IMR-90 (cell line): Measurements from ENCODE around the gene ROS1. TPM values are rescaled to one million over a fixed set of nuclear protein-coding genes. Genes with fewer than 3 reads are reported as not detected.

ENCODE experiments used
- ATAC-seq: fragments of 200-7000 bp; cut with Tn5 transposase; 2 replicates; pipeline ENCODE4 v1.9.1; 2020; ENCODE audit warnings: low read depth, mild to moderate bottlenecking, moderate library complexity
- BruUV-seq: library from RNA; stranded (reverse); fragments of 400-500 nt; replicated peaks from 2 replicates; lab custom pipeline; 2021; lab: Mats Ljungman, UMichigan
- CTCF ChIA-PET: fragments of 300-600 bp; formaldehyde crosslinking; extraction: SDS; loops from one replicate; lab custom pipeline; 2021; ENCODE audit warnings: antibody characterized with exemption; lab: Yijun Ruan, JAX
- POLR2A ChIA-PET: fragments of 300-600 bp; sonication (Branson Sonifier 250); formaldehyde crosslinking; loops from one replicate; lab custom pipeline; 2022; ENCODE audit warnings: antibody characterized with exemption; ENCODE audit not compliant: unreplicated experiment; lab: Charles Lee
- DNase-seq: peaks from one replicate; pipeline ENCODE4 v3.0.0; 2013
- H2AFZ ChIP-seq: replicated peaks from 2 replicates; pipeline ENCODE3; 2013; ENCODE audit warnings: low read length, mild to moderate bottlenecking; ENCODE audit not compliant: poor library complexity
- H2AK5ac ChIP-seq: 2 replicates; pipeline ENCODE4 v1.6.1; 2013; ENCODE audit warnings: low read depth, low read length, inconsistent platforms
- H2AK9ac ChIP-seq: replicated peaks from 2 replicates; pipeline ENCODE3; 2013; ENCODE audit warnings: mild to moderate bottlenecking, low read depth, low read length, moderate library complexity; ENCODE audit not compliant: poor library complexity
- H2BK120ac ChIP-seq: 2 replicates; pipeline ENCODE4 v1.6.1; 2013; ENCODE audit warnings: low read depth, low read length, inconsistent platforms
- H2BK15ac ChIP-seq: 3 replicates; pipeline ENCODE4 v1.6.1; 2013; ENCODE audit warnings: low read depth, low read length, inconsistent platforms
- H2BK20ac ChIP-seq: 2 replicates; pipeline ENCODE4 v1.6.1; 2013; ENCODE audit warnings: low read depth, mild to moderate bottlenecking, inconsistent platforms, low read length, moderate library complexity
- H2BK5ac ChIP-seq: 2 replicates; pipeline ENCODE4 v1.6.1; 2013; ENCODE audit warnings: mild to moderate bottlenecking, low read depth, low read length, inconsistent platforms; ENCODE audit not compliant: poor library complexity, severe bottlenecking
- H3K14ac ChIP-seq: replicated peaks from 2 replicates; pipeline ENCODE4 v1.6.1; 2013; ENCODE audit warnings: low read depth, low read length, inconsistent platforms
- H3K18ac ChIP-seq: 2 replicates; pipeline ENCODE4 v1.6.1; 2013; ENCODE audit warnings: low read depth, low read length, control low read depth
- H3K23ac ChIP-seq: 2 replicates; pipeline ENCODE4 v1.6.1; 2013; ENCODE audit warnings: low read depth, low read length, inconsistent platforms
- H3K27ac ChIP-seq: 2 replicates; pipeline ENCODE4 v1.5.1; 2013; ENCODE audit warnings: mild to moderate bottlenecking, control low read depth, low read length; ENCODE audit not compliant: insufficient read depth
- H3K27me3 ChIP-seq: 2 replicates; pipeline ENCODE4 v1.6.1; 2013; ENCODE audit warnings: low read length; ENCODE audit not compliant: control insufficient read depth, insufficient read depth
- H3K36me3 ChIP-seq: 2 replicates; pipeline ENCODE4 v1.6.1; 2013; ENCODE audit warnings: low read length, mixed read lengths; ENCODE audit not compliant: control insufficient read depth, insufficient read depth
- H3K4ac ChIP-seq: 2 replicates; pipeline ENCODE4 v1.6.1; 2013; ENCODE audit warnings: low read depth, low read length, inconsistent platforms
- H3K4me1 ChIP-seq: 2 replicates; pipeline ENCODE4 v1.6.1; 2013; ENCODE audit warnings: low read length, mixed read lengths; ENCODE audit not compliant: control insufficient read depth, insufficient read depth
- H3K4me2 ChIP-seq: 2 replicates; pipeline ENCODE4 v1.6.1; 2013; ENCODE audit warnings: low read depth, mild to moderate bottlenecking, control low read depth, low read length, moderate library complexity
- H3K4me3 ChIP-seq: 2 replicates; pipeline ENCODE4 v1.5.1; 2013; ENCODE audit warnings: low read depth, mild to moderate bottlenecking, control low read depth, low read length, moderate library complexity; ENCODE audit not compliant: insufficient read depth
- H3K56ac ChIP-seq: 2 replicates; pipeline ENCODE4 v1.6.1; 2013; ENCODE audit warnings: low read length, inconsistent platforms; ENCODE audit not compliant: insufficient read depth; ENCODE audit errors: extremely low read depth
- H3K79me1 ChIP-seq, 2 experiments: 2 replicates each; pipeline ENCODE4 v1.6.1; 2013; ENCODE audit warnings: low read length in 2 of 2, inconsistent platforms in 1 of 2, low read depth in 1 of 2
- H3K9ac ChIP-seq: 2 replicates; pipeline ENCODE4 v1.6.1; 2013; ENCODE audit warnings: low read depth, low read length, control low read depth
- H3K9me1 ChIP-seq: 2 replicates; pipeline ENCODE4 v1.6.1; 2013; ENCODE audit warnings: low read length, inconsistent platforms; ENCODE audit not compliant: insufficient read depth
- H3K9me3 ChIP-seq: 2 replicates; pipeline ENCODE4 v1.6.1; 2013; ENCODE audit warnings: low read length; ENCODE audit not compliant: control insufficient read depth, insufficient read depth
- H4K20me1 ChIP-seq: 2 replicates; pipeline ENCODE4 v1.6.1; 2013; ENCODE audit warnings: low read length, inconsistent platforms; ENCODE audit not compliant: insufficient read depth
- H4K5ac ChIP-seq: 2 replicates; pipeline ENCODE4 v1.6.1; 2013; ENCODE audit warnings: mild to moderate bottlenecking, low read depth, low read length, control low read depth
- H4K8ac ChIP-seq, 2 experiments: 2 replicates each; pipeline ENCODE4 v1.6.1; 2013; ENCODE audit warnings: low read depth in 2 of 2, low read length in 2 of 2, control low read depth in 1 of 2, inconsistent platforms in 1 of 2
- H4K91ac ChIP-seq: 2 replicates; pipeline ENCODE4 v1.6.1; 2013; ENCODE audit warnings: low read depth, low read length, inconsistent platforms; ENCODE audit not compliant: insufficient read depth
- BHLHE40 ChIP-seq: fragments of 150-350 bp; IDR thresholded peaks from 2 replicates; pipeline ENCODE4 v1.6.1; 2016; ENCODE audit warnings: mild to moderate bottlenecking, low read depth, low read length
- CEBPB ChIP-seq: IDR thresholded peaks from 2 replicates; pipeline ENCODE4 v1.6.1; 2012; ENCODE audit warnings: low read depth, low read length, improper control_type of control experiment
- FOS ChIP-seq: fragments of 150-350 bp; IDR thresholded peaks from 2 replicates; pipeline ENCODE4 v1.6.1; 2016; ENCODE audit warnings: low read depth, low read length
- MAFK ChIP-seq: IDR thresholded peaks from 2 replicates; pipeline ENCODE4 v1.6.1; 2012; ENCODE audit warnings: low read depth, low read length, improper control_type of control experiment
- MAZ ChIP-seq: IDR thresholded peaks from 2 replicates; pipeline ENCODE4 v1.6.1; 2012; ENCODE audit warnings: low read depth, mild to moderate bottlenecking, low read length, improper control_type of control experiment, moderate library complexity, borderline replicate concordance
- MXI1 ChIP-seq: IDR thresholded peaks from 2 replicates; pipeline ENCODE4 v1.6.1; 2012; ENCODE audit warnings: low read depth, mild to moderate bottlenecking, low read length, moderate library complexity, borderline replicate concordance
- NFE2L2 ChIP-seq: fragments of 150-350 bp; IDR thresholded peaks from 2 replicates; pipeline ENCODE4 v1.6.1; 2016; ENCODE audit warnings: low read depth, mild to moderate bottlenecking, low read length
- POLR2A ChIP-seq: IDR thresholded peaks from 2 replicates; pipeline ENCODE4 v1.6.1; 2012; ENCODE audit warnings: mild to moderate bottlenecking, low read depth, low read length
- RAD21 ChIP-seq: IDR thresholded peaks from 2 replicates; pipeline ENCODE4 v1.6.1; 2012; ENCODE audit warnings: low read length, improper control_type of control experiment
- SMC3 ChIP-seq: fragments of 150-350 bp; IDR thresholded peaks from 2 replicates; pipeline ENCODE4 v1.6.1; 2016; ENCODE audit warnings: low read depth, mild to moderate bottlenecking, antibody characterized with exemption, low read length, moderate library complexity
- USF2 ChIP-seq: fragments of 150-350 bp; IDR thresholded peaks from 2 replicates; pipeline ENCODE4 v1.6.1; 2017; ENCODE audit warnings: mild to moderate bottlenecking, antibody characterized with exemption, low read length, low read depth
- WGBS, 2 experiments: methylation state at CpG; one replicate each; pipeline versions ENCODE4 v1.1.5 to v1.1.7; 2013; ENCODE audit warnings: missing lambda C conversion rate in 2 of 2; ENCODE audit not compliant: insufficient read length in 1 of 2; ENCODE audit errors: extremely low coverage in 2 of 2; 5-methylcytosine and 5-hydroxymethylcytosine counted together
- dilution Hi-C: fragments of 300-500 bp; cut with HindIII; formaldehyde crosslinking; loops from one replicate; pipeline ENCODE4 v1.14.3; 2018; ENCODE audit warnings: low sequenced_read_pairs; ENCODE audit not compliant: unreplicated experiment
- in situ Hi-C: fragments of 300-500 bp; cut with MboI; formaldehyde crosslinking; loops from 3 replicates; pipeline ENCODE4 v1.14.3; 2019; ENCODE audit warnings: low sequenced_read_pairs, inconsistent platforms, mixed read lengths
- intact Hi-C: fragments of 100-400 bp; cut with micrococcal nuclease; formaldehyde crosslinking; loops from 2 replicates; pipeline ENCODE4 v1.10.0; 2022
- polyA plus RNA-seq, 3 experiments: library from polyadenylated mRNA; depleted of rRNA; stranded (reverse); fragments of >200 nt; gene quantifications; 2 replicates each; pipeline ENCODE4 v1.2.3, GENCODE V29; 2012; ENCODE audit warnings: low replicate concordance in 1 of 3
- total RNA-seq: library from RNA; depleted of rRNA; stranded (reverse); fragments of >200 nt; gene quantifications from 2 replicates; pipeline ENCODE4 v1.2.3, GENCODE V29; 2012

ROS1 gene
- total and polyA plus RNA-seq, 2 of the 4 experiments (the other 2 are of a cell fraction) = under 0.01 to 0.03 TPM

- no peak overlapping the region for H3K4me3 ChIP-seq
- H3K14ac ChIP-seq = no peak overlapping the region
- no peaks in the 10 kb centered on the region for H3K36me3 ChIP-seq
- H3K56ac ChIP-seq = no peak overlapping the region
- no peak overlapping the region for H3K4me2 ChIP-seq
- no peaks in the 10 kb centered on the region for H3K9me1 ChIP-seq
- H2BK5ac ChIP-seq = no peak overlapping the region
- H3K79me1 ChIP-seq = no peaks in the 10 kb centered on the region
- TF ChIP-seq MXI1 = no peak
- no peak for TF ChIP-seq POLR2A
- TF ChIP-seq BHLHE40 = no peak
- no peak for TF ChIP-seq USF2
- TF ChIP-seq NFE2L2 = no peak
- TF ChIP-seq FOS = no peak
- no peak for TF ChIP-seq SMC3
- TF ChIP-seq RAD21 = no peak
- no peak for TF ChIP-seq MAZ
- TF ChIP-seq MAFK = no peak
- no peak for TF ChIP-seq CEBPB
- DNase-seq = no peak
- no peak overlapping the region for H3K4ac ChIP-seq
- H3K9ac ChIP-seq = no peak overlapping the region
- ATAC-seq = no peak
- H3K9me3 ChIP-seq = no peaks in the 10 kb centered on the region
- WGBS, 2 experiments = no CpG with 5 or more reads among the region's 3 CpGs
- in situ Hi-C loops (no loop called here), intact Hi-C loops (no loop called here), dilution Hi-C loops (no loop called here)
- no peak overlapping the region for H3K18ac ChIP-seq
- no peak overlapping the region for H3K27ac ChIP-seq
- H4K5ac ChIP-seq = no peak overlapping the region
- H3K23ac ChIP-seq = no peak overlapping the region
- no peak overlapping the region for H4K91ac ChIP-seq
- no peaks in the 10 kb centered on the region for H3K27me3 ChIP-seq
- no TSS peak for BruUV-seq
- H2BK20ac ChIP-seq = no peak overlapping the region
- no peak overlapping the region for H2BK15ac ChIP-seq
- H4K20me1 ChIP-seq = no peaks in the 10 kb centered on the region
- H2AK5ac ChIP-seq = no peak overlapping the region
- no peak overlapping the region for H2BK120ac ChIP-seq
- no peak overlapping the region for H4K8ac ChIP-seq
- H2AK9ac ChIP-seq = no peak overlapping the region
- ChIA-PET CTCF (no interaction called here), POLR2A (no interaction called here)
- no peak overlapping the region for H2AFZ ChIP-seq
- H3K4me1 ChIP-seq = no peaks in the 10 kb centered on the region
Observed at GRCh38 chr6:117307655-117308054, 118.1 kb downstream of the ROS1 start.
